Activated T-cell treated with anti-CD3 and anti-CD28 coated beads, Interleukin-2, amount 50 U/mL, for 72 hours (primary cell): Measurements from ENCODE around the gene MAFF. TPM values are rescaled to one million over a fixed set of nuclear protein-coding genes. Genes with fewer than 3 reads are reported as not detected.
"Not testable (repeated sequence)": the region's sequence is repeated elsewhere in the genome, so short reads cannot be mapped to it uniquely, and the experiment has no call there.

Source experiments
- ATAC-seq, 2 donors: fragments of 150-1000 bp; cut with Tn5 transposase; replicated peaks in 1 of 2; 2 replicates each; pipeline ENCODE4 v1.10.0; 2021; ENCODE audit warnings: moderate library complexity in 2 of 2, mild to moderate bottlenecking in 1 of 2
- DNase-seq, 2 donors: peaks; one replicate each; pipeline ENCODE4 v3.0.0; 2021 to 2022; ENCODE audit warnings: mixed read lengths in 1 of 2
- H3K27ac Mint-ChIP-seq: one replicate; pipeline ENCODE4 v1.8.0; 2022; ENCODE audit warnings: mild to moderate bottlenecking, moderate library complexity, mixed read lengths
- H3K27me3 Mint-ChIP-seq: one replicate; pipeline ENCODE4 v1.8.0; 2022; ENCODE audit warnings: low read depth, mixed read lengths
- H3K36me3 Mint-ChIP-seq, 2 donors: one replicate each; pipeline ENCODE4 v1.8.0; 2022; ENCODE audit warnings: mixed read lengths in 2 of 2, mild to moderate bottlenecking in 1 of 2; ENCODE audit not compliant: insufficient read depth in 2 of 2
- H3K4me1 Mint-ChIP-seq: one replicate; pipeline ENCODE4 v1.8.0; 2022; ENCODE audit warnings: low read depth, mixed read lengths
- H3K4me3 Mint-ChIP-seq, 2 donors: one replicate each; pipeline ENCODE4 v1.8.0; 2022; ENCODE audit warnings: mild to moderate bottlenecking in 2 of 2, mixed read lengths in 2 of 2, moderate library complexity in 2 of 2
- H3K9me3 Mint-ChIP-seq, 2 donors: one replicate each; pipeline ENCODE4 v1.8.0; 2022; ENCODE audit warnings: mixed read lengths in 2 of 2
- total RNA-seq, 2 donors: library from RNA; stranded (reverse); gene quantifications; one replicate each; pipeline ENCODE4 v1.2.3, GENCODE V29; 2022

The MAFF gene
- total RNA-seq, 2 donors from 2014 or later = 15.6 to 20.3 TPM

DNA sequence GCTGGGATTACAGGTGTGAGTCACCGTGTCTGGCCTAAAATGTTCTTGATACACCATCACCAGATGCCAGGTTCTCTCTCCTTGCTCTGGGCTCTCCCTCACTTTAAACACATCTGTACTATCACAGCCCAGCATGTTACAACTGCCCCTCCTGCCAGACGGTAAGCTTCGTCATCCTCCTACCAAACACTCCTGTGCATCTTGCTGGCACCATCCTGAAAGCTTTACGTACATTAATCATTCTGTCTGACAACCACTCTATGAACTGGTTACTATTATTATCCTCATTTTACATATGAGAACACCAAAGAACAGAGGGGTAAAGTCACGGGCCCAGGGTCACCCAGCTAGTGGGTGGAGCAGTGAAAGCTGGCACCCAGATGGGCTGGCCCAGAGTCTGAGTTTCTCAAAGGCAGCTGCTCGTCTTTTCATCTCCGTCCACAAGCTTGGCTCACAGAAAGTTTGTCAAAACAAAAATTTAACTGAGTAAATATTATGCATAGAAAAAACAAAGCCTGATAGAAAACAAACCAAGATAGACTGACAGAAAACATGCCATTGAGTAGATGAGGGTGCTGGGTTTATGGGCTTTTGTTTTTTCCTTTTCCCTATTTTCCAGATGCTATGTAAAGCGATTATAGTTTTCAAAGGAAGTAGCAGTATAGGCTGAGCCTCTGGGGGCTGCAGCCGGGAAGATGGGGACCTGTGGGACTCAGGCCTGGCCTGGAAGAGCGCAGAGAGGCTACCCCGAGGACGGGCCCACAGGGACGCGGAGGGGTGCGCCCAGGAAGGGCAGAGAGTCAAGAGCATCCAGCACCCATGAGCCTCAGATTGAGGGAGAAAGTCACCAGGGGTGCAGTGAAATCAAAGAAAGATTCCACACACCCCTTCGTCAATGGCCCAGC is 29.6 kb upstream of the MAFF start:
- H3K9me3 Mint-ChIP-seq = no peaks in the 10 kb centered on the region
- ATAC-seq = no peak
- H3K27me3 Mint-ChIP-seq = no peaks in the 10 kb centered on the region
- peak overlapping the region; percentile 58 for H3K27ac Mint-ChIP-seq
- peaks cover 44% of the 10 kb centered on the region for H3K4me1 Mint-ChIP-seq
- H3K36me3 Mint-ChIP-seq = peaks cover 4% of the 10 kb centered on the region in 2 donors
- H3K4me3 Mint-ChIP-seq = peak overlapping the region in 1 of 2 donors; percentile 32
- no peak for DNase-seq

DNA sequence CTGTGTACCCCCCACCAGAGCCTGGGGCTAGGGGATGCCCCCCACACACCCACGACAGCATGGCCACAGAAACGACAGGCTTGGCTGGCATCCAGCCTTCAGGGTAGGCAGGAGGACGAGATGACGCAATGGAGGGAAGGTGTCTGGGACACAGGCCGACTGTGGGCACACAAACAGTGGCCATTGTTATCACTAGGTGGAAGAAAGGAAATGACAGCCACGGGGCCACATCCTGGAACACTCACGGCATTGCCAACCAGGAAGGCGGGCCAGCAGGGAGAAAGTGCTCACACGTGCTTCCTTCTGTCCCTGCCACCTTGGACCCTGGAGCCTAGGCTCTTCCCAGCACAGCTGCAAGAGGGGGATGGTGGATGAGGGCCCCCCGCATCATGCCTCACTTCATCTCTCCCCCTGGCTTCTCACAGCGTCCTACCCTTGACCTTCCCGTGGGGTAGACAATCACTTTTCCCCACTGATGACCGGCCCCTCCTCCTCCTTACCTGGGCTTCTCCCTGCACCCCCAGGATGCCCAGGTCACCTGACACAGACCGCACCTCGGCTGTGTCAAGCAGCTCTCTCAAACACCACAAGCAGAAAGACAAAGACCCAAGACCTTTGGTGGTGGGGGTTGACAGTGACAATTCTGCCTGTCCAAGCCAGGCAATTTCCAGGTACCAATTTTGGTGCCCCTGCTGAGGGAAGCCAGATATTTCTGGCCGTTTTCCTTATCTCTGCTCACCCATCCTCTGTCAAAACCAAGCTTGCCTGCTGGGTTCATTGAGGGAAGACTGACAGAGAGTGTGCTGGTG is 28.8 kb upstream of the MAFF start:
- DNase-seq = peak; percentile 32 to 49
- H3K4me1 Mint-ChIP-seq = peaks cover 53% of the 10 kb centered on the region
- peaks cover under 1% of the 10 kb centered on the region in 2 donors for H3K36me3 Mint-ChIP-seq
- H3K4me3 Mint-ChIP-seq = peak overlapping the region; percentile 57 to 65
- peak overlapping the region; percentile 5 for H3K27ac Mint-ChIP-seq
- no peaks in the 10 kb centered on the region for H3K27me3 Mint-ChIP-seq
- peak; percentile 43 to 57 for ATAC-seq
- H3K9me3 Mint-ChIP-seq = no peaks in the 10 kb centered on the region

DNA sequence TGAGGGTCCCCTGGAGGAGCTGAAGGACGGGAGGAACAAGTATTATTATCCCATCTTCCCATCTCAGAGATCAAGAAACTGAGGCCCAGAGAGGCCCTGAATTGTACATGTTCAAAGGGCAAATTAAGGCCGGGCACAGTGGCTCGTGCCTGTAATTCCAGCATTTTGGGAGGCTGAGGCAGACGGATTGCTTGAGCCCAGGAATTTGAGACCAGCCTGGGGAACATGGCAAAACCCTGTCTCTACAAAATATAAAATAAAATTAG is 28.2 kb upstream of the MAFF start:
- ATAC-seq (no peak), DNase-seq (no peak)
- H3K4me1 Mint-ChIP-seq = peaks cover 57% of the 10 kb centered on the region
- no peaks in the 10 kb centered on the region for H3K9me3 Mint-ChIP-seq
- no peak overlapping the region for H3K27ac Mint-ChIP-seq
- no peaks in the 10 kb centered on the region for H3K36me3 Mint-ChIP-seq
- H3K27me3 Mint-ChIP-seq = no peaks in the 10 kb centered on the region
- no peak overlapping the region for H3K4me3 Mint-ChIP-seq

DNA sequence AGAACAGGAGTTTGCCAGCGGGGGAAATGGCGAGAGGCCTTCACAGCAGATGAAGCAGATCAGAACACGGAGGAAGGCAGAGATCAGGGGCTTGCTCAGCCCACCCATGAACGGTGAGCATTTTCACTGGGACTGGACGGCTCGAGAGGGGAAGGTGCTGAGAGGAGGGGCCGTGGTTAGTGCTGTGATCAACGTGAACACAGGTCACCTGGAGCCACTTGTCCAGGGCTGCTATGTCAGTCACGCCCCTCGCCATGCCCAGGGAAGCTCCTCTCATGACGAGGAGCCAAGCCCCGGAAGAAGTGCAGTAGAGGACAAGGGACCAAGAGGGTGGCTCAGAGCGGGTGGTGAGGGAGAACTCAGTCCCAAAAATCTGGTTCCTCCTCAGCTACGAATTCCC is 27.2 kb upstream of the MAFF start:
- Mint-ChIP-seq H3K27me3 (no peaks in the 10 kb centered on the region), H3K4me3 (no peak overlapping the region), H3K9me3 (no peaks in the 10 kb centered on the region), H3K36me3 (no peaks in the 10 kb centered on the region), H3K4me1 (peaks cover 68% of the 10 kb centered on the region), H3K27ac (no peak overlapping the region)
- ATAC-seq (no peak), DNase-seq (no peak)

DNA sequence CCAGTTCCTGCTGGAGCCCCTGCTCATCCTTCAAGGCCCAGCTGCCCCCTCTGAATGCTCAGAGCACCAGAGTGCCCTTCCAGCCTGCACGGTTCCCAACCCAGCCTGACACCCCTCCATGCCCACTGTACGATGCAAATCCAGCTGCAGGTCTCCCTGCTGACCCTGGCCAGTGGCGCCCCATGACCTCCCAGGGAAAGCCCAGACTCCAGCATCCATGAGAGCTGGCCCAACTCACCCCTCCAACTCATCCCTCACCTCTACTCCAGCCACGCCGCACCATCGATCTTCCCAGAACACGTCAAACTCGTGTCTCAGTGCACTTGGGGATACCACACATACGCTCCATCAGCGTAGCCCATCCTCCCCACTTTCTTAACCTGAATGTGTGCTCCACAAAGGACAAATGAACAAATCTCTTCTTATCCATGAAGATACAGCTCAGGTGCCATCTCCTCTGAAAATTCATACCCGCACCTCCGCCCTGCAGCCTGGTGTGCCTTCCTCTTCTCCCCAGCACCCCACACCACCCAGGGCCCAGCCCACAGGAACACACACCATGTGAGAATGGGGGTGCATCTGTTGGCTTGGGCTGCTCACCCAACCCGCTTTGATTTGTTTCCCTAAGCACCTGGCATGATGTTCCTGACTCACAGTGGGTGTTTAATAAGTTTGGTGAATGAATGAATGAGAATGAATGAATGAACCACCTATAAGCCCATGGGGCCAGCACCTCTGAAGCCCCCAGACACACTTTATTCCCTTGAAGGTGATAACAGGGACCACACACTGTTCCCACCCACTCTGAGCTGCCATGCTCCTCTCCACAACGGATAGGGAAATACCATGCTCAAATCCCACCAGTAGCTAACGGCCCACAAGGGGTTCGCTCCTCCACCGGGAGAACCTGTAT is 26.3 kb upstream of the MAFF start:
- Mint-ChIP-seq H3K36me3 (no peaks in the 10 kb centered on the region), H3K27ac (no peak overlapping the region), H3K27me3 (no peaks in the 10 kb centered on the region), H3K4me3 (peak overlapping the region in 1 of 2 donors; percentile 44), H3K9me3 (no peaks in the 10 kb centered on the region), H3K4me1 (peaks cover 76% of the 10 kb centered on the region)
- DNase-seq = no peak
- no peak for ATAC-seq

DNA sequence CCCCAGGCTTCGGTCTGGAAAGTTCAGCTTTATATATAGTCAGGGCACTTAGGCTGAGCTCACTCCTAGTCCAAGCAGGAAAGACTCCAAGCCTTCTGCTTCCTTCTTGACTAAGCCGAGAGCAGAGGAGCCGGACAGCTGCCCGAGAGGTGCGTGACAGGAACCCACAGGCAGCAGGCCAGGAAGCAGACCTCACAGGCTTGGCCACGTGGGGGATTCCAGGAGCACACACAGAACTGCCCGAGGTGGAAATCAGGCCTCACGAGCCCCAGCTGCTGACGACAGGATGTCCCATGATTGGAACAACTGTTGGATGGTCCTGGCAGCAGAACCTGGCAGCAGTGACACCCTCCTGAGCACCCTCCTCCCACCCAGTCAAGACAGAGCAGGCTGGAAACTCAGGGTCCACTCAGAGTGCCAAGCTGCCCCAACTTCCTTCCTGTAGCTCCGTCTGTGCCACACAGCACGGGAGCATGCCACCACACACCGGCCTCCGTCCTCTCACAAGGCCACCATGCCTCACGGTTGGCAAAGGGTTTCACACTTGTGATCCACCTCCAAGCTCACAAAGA is 25.5 kb upstream of the MAFF start:
- Mint-ChIP-seq H3K27ac (no peak overlapping the region), H3K4me1 (peaks cover 84% of the 10 kb centered on the region), H3K27me3 (no peaks in the 10 kb centered on the region), H3K9me3 (no peaks in the 10 kb centered on the region), H3K36me3 (peaks cover 3 to 4% of the 10 kb centered on the region in 2 donors), H3K4me3 (peak overlapping the region; percentile 39 to 44)
- ATAC-seq (peak; percentile 29 to 39), DNase-seq (peak; percentile 42 to 53)

DNA sequence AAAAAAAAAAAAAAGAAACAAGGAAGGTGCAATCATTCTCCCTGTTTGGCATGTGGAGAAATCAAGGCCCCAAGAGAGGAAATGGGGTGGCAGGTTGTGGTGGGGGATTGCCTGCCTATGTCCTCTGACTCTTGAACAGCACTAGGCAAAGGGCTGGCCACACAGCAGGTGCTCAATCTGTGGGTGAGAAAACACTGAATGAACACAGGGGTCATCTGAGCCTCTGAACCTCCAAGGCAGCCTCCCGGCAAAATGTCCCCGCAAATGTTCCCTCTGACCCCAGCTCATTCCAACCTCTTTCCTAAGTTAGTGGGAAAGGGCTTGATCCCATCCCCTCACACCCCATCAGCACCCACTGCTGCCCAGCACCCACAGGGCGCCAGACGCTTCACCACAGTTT is 24.8 kb upstream of the MAFF start:
- Mint-ChIP-seq H3K4me1 (peaks cover 87% of the 10 kb centered on the region), H3K9me3 (no peaks in the 10 kb centered on the region), H3K36me3 (peaks cover 3 to 4% of the 10 kb centered on the region in 2 donors), H3K27ac (peak overlapping the region; percentile 77), H3K4me3 (peak overlapping the region; percentile 39 to 44), H3K27me3 (no peaks in the 10 kb centered on the region)
- DNase-seq = no peak
- ATAC-seq = no peak

DNA sequence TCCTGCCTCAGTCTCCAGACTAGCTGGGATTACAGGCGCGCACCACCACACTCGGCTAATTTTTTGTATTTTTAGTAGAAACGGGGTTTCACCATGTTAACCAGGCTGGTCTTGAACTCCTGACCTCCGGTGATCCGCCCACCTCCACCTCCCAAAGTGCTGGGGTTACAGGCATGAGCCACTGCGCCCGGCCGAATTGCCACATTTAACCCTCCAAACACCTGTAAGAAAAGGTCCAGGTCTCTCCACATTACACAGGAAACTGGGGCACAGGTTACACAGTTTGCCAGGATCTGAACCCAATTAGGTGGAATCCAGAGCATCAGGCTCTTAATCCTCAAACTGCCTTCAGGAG is 24.2 kb upstream of the MAFF start:
- not testable (repeated sequence) for DNase-seq, H3K27ac Mint-ChIP-seq, H3K9me3 Mint-ChIP-seq, H3K36me3 Mint-ChIP-seq, H3K27me3 Mint-ChIP-seq, ATAC-seq
- Mint-ChIP-seq H3K4me1 (peaks cover 84% of the 10 kb centered on the region), H3K4me3 (peak overlapping the region; percentile 20 to 44)

DNA sequence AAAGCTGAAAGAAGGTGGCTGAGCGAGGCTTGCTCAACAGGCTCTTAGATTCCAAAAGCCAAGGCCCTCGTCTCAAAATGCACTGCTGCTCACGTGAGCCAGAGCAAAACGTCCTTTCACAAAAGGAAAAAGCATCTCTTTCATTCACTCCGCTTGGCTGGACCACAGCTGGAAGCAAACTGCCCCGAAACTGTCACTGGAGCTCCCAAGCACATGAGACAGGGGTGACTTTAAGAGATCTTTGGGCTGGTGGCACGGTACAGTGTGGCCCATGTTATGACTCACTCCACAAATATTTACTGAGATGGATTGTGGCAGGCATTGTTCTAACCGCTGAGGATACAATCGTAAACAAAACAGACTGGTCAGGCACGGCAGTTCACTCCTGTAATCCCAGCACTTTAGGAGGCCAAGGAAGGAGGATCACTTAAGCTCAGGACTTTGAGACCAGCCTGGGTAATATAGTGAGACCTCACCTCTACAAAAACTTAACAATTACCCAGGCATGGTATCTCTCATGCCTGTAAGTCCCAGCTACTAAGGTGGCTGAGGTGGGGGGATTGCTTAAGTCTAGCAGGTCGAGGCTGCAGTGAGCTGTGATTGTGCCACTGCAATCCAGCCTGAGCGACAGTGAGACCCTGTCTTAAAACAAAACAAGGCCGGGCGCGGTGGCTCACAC is 23.7 kb upstream of the MAFF start:
- no peak for DNase-seq
- H3K27me3 Mint-ChIP-seq = no peaks in the 10 kb centered on the region
- no peak for ATAC-seq
- peaks cover 78% of the 10 kb centered on the region for H3K4me1 Mint-ChIP-seq
- H3K4me3 Mint-ChIP-seq = peak overlapping the region; percentile 20 to 44
- peaks cover 3 to 4% of the 10 kb centered on the region in 2 donors for H3K36me3 Mint-ChIP-seq
- peak overlapping the region; percentile 8 for H3K27ac Mint-ChIP-seq
- H3K9me3 Mint-ChIP-seq = no peaks in the 10 kb centered on the region

DNA sequence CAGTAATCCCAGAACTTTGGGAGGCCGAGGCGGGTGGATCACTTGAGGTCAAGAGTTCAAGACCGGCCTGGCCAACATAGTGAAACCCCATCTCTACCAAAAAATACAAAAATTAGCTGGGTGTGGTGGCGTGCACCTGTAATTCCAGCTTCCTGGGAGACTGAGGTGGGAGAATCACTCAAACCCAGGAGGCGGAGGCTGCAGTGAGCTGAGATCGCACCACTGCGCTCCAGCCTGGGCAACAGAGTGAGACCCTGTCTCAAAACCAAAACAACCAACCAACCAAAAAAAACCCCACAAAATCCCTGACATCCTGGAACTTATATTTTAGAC is 23.2 kb upstream of the MAFF start:
- not testable (repeated sequence) for H3K36me3 Mint-ChIP-seq, H3K27me3 Mint-ChIP-seq, H3K4me3 Mint-ChIP-seq, ATAC-seq, DNase-seq, H3K9me3 Mint-ChIP-seq
- Mint-ChIP-seq H3K4me1 (peaks cover 73% of the 10 kb centered on the region), H3K27ac (peak overlapping the region; percentile 38)

DNA sequence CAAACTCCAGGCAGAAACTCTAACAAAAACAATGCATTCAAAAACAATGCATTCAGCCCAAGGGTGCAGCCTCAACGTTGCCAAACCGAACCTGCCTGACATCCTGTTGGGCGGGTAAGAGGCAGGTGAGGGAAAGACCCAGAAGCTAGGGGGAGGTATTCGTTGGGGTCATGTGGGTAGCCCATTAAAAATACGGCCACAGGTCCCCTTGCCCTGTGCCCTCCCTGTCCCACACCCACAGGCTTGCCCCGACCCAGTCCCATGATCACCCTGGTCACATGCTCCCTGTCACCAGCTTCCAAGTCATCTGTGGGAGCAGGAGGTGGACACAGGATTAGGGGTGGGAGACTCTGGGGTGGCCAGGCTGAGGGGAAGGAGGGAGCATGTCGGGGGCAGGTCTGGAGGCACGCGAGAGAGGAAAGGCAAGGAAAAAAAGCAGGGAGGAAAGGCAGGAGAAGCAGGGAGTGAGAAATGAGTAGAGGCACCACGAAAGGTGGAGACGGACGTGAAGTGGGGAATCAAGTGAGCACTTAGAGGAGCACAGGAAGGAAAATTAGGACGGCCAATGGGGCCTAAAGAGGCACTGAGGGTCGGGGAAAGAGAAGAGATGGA is 20.8 kb upstream of the MAFF start:
- Mint-ChIP-seq H3K36me3 (peaks cover 3 to 4% of the 10 kb centered on the region in 2 donors), H3K27ac (peak overlapping the region; percentile 97), H3K4me3 (peak overlapping the region; percentile 95 to 98), H3K9me3 (no peaks in the 10 kb centered on the region), H3K4me1 (peaks cover 58% of the 10 kb centered on the region), H3K27me3 (no peaks in the 10 kb centered on the region)
- DNase-seq (peak; percentile 47 to 50), ATAC-seq (peak in 1 of 2 donors; percentile 11)
